HepG2 (cell line): Measurements from ENCODE around the gene FAM174C. TPM values are rescaled to one million over a fixed set of nuclear protein-coding genes. Genes with fewer than 3 reads are reported as not detected.

Experiments used
- ARNT2 ChIP-seq: sonication (generic); formaldehyde crosslinking; IDR thresholded peaks from 2 replicates; pipeline ENCODE4 v1.8.0; 2022; ENCODE audit warnings: mild to moderate bottlenecking, low read depth, missing genetic modification reagents, moderate library complexity
- CCDC6 ChIP-seq: sonication (generic); formaldehyde crosslinking; IDR thresholded peaks from 2 replicates; pipeline ENCODE4 v1.8.1; 2022; ENCODE audit warnings: mild to moderate bottlenecking, missing genetic modification reagents, moderate library complexity
- ELF1 ChIP-seq: sonication (generic); formaldehyde crosslinking; IDR thresholded peaks from 2 replicates; pipeline ENCODE4 v1.4.0; 2020; ENCODE audit warnings: missing genetic modification reagents
- HNRNPL ChIP-seq: fragments of 200-400 bp; formaldehyde crosslinking; IDR thresholded peaks from 2 replicates; pipeline ENCODE4 v1.6.1; 2017; ENCODE audit warnings: mild to moderate bottlenecking, low read depth, low read length
- KDM2A ChIP-seq: sonication (generic); formaldehyde crosslinking; IDR thresholded peaks from 2 replicates; pipeline ENCODE4 v1.4.0; 2020; ENCODE audit warnings: low read depth, missing genetic modification reagents, borderline replicate concordance
- LCORL ChIP-seq, 2 experiments: fragments of 450-650 bp in 1 of 2; sonication (generic) in 1 of 2; formaldehyde crosslinking in 1 of 2; IDR thresholded peaks; 2 replicates each; pipeline versions ENCODE4 v1.5.0 to v1.6.1; 2017 to 2020; ENCODE audit warnings: antibody characterized with exemption in 1 of 2, missing genetic modification reagents in 1 of 2
- MED1 ChIP-seq: sonication (generic); formaldehyde crosslinking; IDR thresholded peaks from 2 replicates; pipeline ENCODE4 v1.4.0; 2020; ENCODE audit warnings: missing genetic modification reagents
- MEF2D ChIP-seq: sonication (generic); formaldehyde crosslinking; IDR thresholded peaks from 2 replicates; pipeline ENCODE4 v1.5.1; 2020; ENCODE audit warnings: mild to moderate bottlenecking, missing genetic modification reagents
- MXD4 ChIP-seq: IDR thresholded peaks from 2 replicates; pipeline ENCODE4 v1.6.1; 2016; ENCODE audit warnings: mild to moderate bottlenecking, missing biosample characterization, missing genetic modification reagents
- PAX8 ChIP-seq: sonication (generic); formaldehyde crosslinking; IDR thresholded peaks from 2 replicates; pipeline ENCODE4 v1.8.0; 2022; ENCODE audit warnings: mild to moderate bottlenecking, missing genetic modification reagents, borderline replicate concordance
- PTBP1 ChIP-seq: fragments of 200-400 bp; formaldehyde crosslinking; IDR thresholded peaks from 2 replicates; pipeline ENCODE4 v1.6.1; 2018; ENCODE audit warnings: low read length, low read depth; ENCODE audit not compliant: poor library complexity, severe bottlenecking
- RAD21 ChIP-seq: fragments of 450-650 bp; formaldehyde crosslinking; IDR thresholded peaks from 2 replicates; pipeline ENCODE4 v1.5.0; 2020; ENCODE audit warnings: mild to moderate bottlenecking
- RNF2 ChIP-seq: fragments of 450-650 bp; conservative IDR thresholded peaks from 2 replicates; pipeline ENCODE4 v1.6.1; 2016; ENCODE audit warnings: low read depth
- SMARCE1 ChIP-seq: fragments of 450-650 bp; IDR thresholded peaks from 2 replicates; pipeline ENCODE4 v1.6.1; 2017; ENCODE audit warnings: borderline replicate concordance
- SSRP1 ChIP-seq: IDR thresholded peaks from 2 replicates; pipeline ENCODE4 v1.6.1; 2016; ENCODE audit warnings: control low read depth
- TBX2 ChIP-seq: sonication (generic); formaldehyde crosslinking; IDR thresholded peaks from 2 replicates; pipeline ENCODE4 v1.5.0; 2020; ENCODE audit warnings: missing genetic modification reagents, mild to moderate bottlenecking, borderline replicate concordance
- TEAD3 ChIP-seq: optimal IDR thresholded peaks from 2 replicates; pipeline ENCODE3; 2016; ENCODE audit warnings: borderline replicate concordance
- THAP11 ChIP-seq: IDR thresholded peaks from 2 replicates; pipeline ENCODE4 v1.6.1; 2016; ENCODE audit warnings: missing biosample characterization, missing genetic modification reagents
- YEATS2 ChIP-seq: sonication (generic); formaldehyde crosslinking; IDR thresholded peaks from 2 replicates; pipeline ENCODE4 v1.4.0; 2020; ENCODE audit warnings: missing genetic modification reagents, borderline replicate concordance
- ZBTB33 ChIP-seq: sonication (generic); formaldehyde crosslinking; IDR thresholded peaks from 2 replicates; pipeline ENCODE4 v1.4.0; 2020; ENCODE audit warnings: missing genetic modification reagents
- ZBTB7B ChIP-seq: sonication (generic); formaldehyde crosslinking; IDR thresholded peaks from 2 replicates; pipeline ENCODE4 v1.4.0; 2020; ENCODE audit warnings: missing genetic modification reagents
- ZC3H13 ChIP-seq: sonication (generic); formaldehyde crosslinking; IDR thresholded peaks from 2 replicates; pipeline ENCODE4 v1.8.1; 2023; ENCODE audit warnings: mild to moderate bottlenecking, missing genetic modification reagents, moderate library complexity
- ZFX ChIP-seq: sonication (generic); formaldehyde crosslinking; IDR thresholded peaks from 2 replicates; pipeline ENCODE4 v1.4.0; 2020; ENCODE audit warnings: mild to moderate bottlenecking, low read depth, missing genetic modification reagents, moderate library complexity
- ZGPAT ChIP-seq: IDR thresholded peaks from 2 replicates; pipeline ENCODE4 v1.6.1; 2016; ENCODE audit warnings: mild to moderate bottlenecking
- ZNF205 ChIP-seq: IDR thresholded peaks from 2 replicates; pipeline ENCODE4 v1.6.1; 2018; ENCODE audit warnings: missing biosample characterization, missing genetic modification reagents
- ZNF335 ChIP-seq: sonication (generic); formaldehyde crosslinking; IDR thresholded peaks from 2 replicates; pipeline ENCODE4 v1.4.0; 2020; ENCODE audit warnings: missing genetic modification reagents
- ZNF703 ChIP-seq: sonication (generic); formaldehyde crosslinking; IDR thresholded peaks from 2 replicates; pipeline ENCODE4 v1.5.1; 2020; ENCODE audit warnings: missing genetic modification reagents, mild to moderate bottlenecking, moderate library complexity, borderline replicate concordance
- ZNF747 ChIP-seq: sonication (generic); formaldehyde crosslinking; IDR thresholded peaks from 2 replicates; pipeline ENCODE4 v1.8.1; 2023; ENCODE audit warnings: missing genetic modification reagents, mild to moderate bottlenecking, borderline replicate concordance
- ZNF772 ChIP-seq: sonication (generic); formaldehyde crosslinking; IDR thresholded peaks from 2 replicates; pipeline ENCODE4 v1.5.0; 2020; ENCODE audit warnings: mild to moderate bottlenecking, missing genetic modification reagents
- ZSCAN31 ChIP-seq: sonication (generic); formaldehyde crosslinking; IDR thresholded peaks from 2 replicates; pipeline ENCODE4 v1.5.0; 2020; ENCODE audit warnings: low read depth, mild to moderate bottlenecking, missing genetic modification reagents
- polyA plus RNA-seq, 8 experiments: library from polyadenylated mRNA; depleted of rRNA in 3 of 8; stranded (reverse) in 7 of 8; unstranded in 1 of 8; fragments of >200 nt; fragmentation: Illumina TruSeq in 4 of 8; extraction: Trizol in 4 of 8; gene quantifications; 2 replicates each; pipeline versions ENCODE4 v1.2.1 to v1.2.3, GENCODE V29; 2011 to 2016; ENCODE audit warnings: low read depth in 4 of 8, missing spikeins in 1 of 8, mixed read lengths in 1 of 8; ENCODE audit not compliant: insufficient read depth in 1 of 8
- total RNA-seq, 5 experiments: library from RNA; depleted of rRNA; stranded (reverse); fragments of >200 nt; fragmentation: Illumina TruSeq; extraction: Trizol; gene quantifications; 2 replicates each; pipeline ENCODE4 v1.2.3, GENCODE V29; 2016; ENCODE audit warnings: low read depth in 1 of 5

Gene FAM174C
- total and polyA plus RNA-seq, 2 of the 13 experiments (the other 11 are each of a cell fraction or from before 2014, with no cell fraction given) = 19.5 to 31.3 TPM

DNA sequence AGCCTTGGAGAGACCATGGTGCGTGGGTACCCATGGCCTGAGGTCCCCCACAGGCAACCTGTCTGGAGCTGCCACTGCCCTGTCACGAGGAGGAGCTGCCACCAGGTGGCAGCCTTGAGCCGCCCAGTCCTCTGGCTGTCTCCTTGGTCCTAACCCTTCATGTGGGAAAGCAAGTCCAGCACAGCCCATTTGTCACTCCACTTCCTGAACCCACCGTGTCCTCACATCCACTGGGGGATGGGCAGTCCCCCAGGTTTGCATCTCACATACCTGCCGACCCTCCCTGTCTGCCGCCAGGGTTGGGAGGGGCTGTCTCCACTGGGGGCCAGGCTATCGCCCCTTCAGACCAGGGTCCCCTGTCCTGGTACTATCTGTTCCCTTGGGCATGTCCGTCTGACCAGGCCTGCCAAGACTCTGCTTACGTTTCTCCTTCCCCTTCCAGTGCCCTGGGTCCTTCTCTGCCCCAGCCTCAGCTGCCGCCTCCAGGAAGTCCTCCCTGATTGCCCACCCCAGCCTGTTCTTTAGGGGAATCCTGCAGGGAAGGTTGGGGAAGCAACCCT is 4.5 kb downstream of the FAM174C start (continued):
- TF ChIP-seq ZGPAT (CRISPR knock-in tag) (peak; percentile 71; the same call in 1 of the 2 replicates), HNRNPL (0 out of 2 replicates have a peak, but pooled peaks have one; percentile 54), THAP11 (peak; percentile 51; the same call in 1 of the 2 replicates), ZNF703 (CRISPR knock-in tag) (no peak), ZNF205 (CRISPR knock-in tag) (0 out of 2 replicates have a peak, but pooled peaks have one; percentile 34), KDM2A (CRISPR knock-in tag) (peak; percentile 79; the same call in 1 of the 2 replicates), SMARCE1 (no peak), RAD21 (CRISPR knock-in tag) (peak; percentile 97), TEAD3 (peak; percentile 33), LCORL (IDR thresholded peaks at IDR 0.05) (no peak), LCORL (CRISPR knock-in tag; IDR thresholded peaks at IDR 0.05) (0 out of 2 replicates have a peak, but pooled peaks have one; percentile 34), TBX2 (CRISPR knock-in tag) (peak; percentile 41; the same call in 1 of the 2 replicates), MEF2D (CRISPR knock-in tag) (no peak), CCDC6 (CRISPR knock-in tag) (no peak), ZC3H13 (CRISPR knock-in tag) (peak; percentile 35; the same call in 1 of the 2 replicates), ZBTB7B (0 out of 2 replicates have a peak, but pooled peaks have one; percentile 29), PTBP1 (no peak), ZFX (peak; percentile 44; the same call in 1 of the 2 replicates), ARNT2 (CRISPR knock-in tag) (no peak), ZNF747 (CRISPR knock-in tag) (no peak), ELF1 (CRISPR knock-in tag) (0 out of 2 replicates have a peak, but pooled peaks have one; percentile 18), ZNF772 (CRISPR knock-in tag) (peak; percentile 42; the same call in 1 of the 2 replicates), YEATS2 (peak; percentile 64; the same call in 1 of the 2 replicates), ZNF335 (CRISPR knock-in tag) (peak; percentile 77), PAX8 (no peak), SSRP1 (peak; percentile 47; the same call in 1 of the 2 replicates), ZSCAN31 (CRISPR knock-in tag) (0 out of 2 replicates have a peak, but pooled peaks have one; percentile 45), ZBTB33 (CRISPR knock-in tag) (peak; percentile 70; the same call in 1 of the 2 replicates), RNF2 (no peak), MED1 (CRISPR knock-in tag) (peak; percentile 43; the same call in 1 of the 2 replicates), MXD4 (CRISPR knock-in tag) (peak; percentile 76; the same call in 1 of the 2 replicates)
